Measurements from ENCODE around the gene MLLT6.

Gene MLLT6

DNA sequence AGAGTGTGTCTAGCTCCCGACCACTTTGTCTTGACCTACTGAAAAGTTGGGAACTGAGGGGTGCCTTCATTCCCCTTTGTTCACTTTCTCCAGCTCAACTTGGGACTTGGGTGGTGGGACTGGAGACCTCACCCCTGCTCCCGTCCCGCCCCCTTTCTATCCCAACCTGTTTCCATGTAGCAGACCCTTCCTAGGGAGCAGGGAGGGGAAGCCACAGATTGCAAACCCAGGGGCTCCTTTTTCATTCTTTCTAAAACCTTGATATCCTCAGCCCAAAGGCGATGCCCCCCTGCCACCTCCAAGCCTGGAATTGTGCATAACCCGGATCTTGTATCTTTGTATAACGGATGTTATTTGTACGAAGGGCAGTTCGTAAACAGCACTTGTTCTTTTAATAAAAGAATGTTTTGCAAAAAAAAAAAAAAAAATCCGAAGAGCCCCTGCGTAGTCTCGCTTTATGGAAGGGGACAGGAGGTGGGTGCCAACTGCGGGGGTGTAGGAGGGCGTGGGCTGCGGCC, 24.4 kb downstream of the MLLT6 start:
- no peak for FAIRE-seq

DNA sequence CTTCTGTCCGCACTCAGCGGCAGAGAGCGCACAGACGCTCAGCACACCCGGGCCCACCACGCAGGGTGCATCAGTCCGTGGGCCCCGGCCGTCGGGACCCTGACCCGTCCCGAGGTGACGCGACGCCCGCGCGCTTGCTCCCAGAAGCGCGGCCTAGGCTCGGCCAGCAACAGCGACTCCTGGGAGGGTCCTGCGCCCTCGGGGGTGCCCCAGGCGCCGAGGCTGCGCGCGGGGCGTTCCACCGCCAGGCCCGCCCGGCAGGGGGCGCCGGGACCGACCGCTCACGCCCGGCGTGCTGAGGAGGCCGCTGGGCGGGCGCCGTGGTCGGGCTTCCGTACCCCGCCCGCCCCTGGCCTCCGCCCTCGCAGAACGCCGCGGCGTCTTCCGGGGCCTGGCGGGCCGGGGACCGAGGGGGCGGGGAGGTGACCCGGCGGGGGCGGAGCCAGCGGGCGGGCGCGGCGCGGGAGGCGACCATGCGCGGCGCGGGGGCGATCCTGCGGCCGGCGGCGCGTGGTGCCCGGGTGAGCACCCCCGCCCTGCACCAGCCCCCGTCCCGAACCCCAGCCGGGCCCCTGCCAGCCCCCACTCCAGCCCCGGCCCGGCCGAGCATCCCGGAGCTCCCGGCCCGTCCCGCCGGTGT, 24.9 kb downstream of the MLLT6 start, which contains the start of gene CISD3:
CISD3 (plus strand) TSS at position 456 of the 640 bp plus-strand sequence; CDS start at position 474, 18 bp downstream.
- no peak for FAIRE-seq

DNA sequence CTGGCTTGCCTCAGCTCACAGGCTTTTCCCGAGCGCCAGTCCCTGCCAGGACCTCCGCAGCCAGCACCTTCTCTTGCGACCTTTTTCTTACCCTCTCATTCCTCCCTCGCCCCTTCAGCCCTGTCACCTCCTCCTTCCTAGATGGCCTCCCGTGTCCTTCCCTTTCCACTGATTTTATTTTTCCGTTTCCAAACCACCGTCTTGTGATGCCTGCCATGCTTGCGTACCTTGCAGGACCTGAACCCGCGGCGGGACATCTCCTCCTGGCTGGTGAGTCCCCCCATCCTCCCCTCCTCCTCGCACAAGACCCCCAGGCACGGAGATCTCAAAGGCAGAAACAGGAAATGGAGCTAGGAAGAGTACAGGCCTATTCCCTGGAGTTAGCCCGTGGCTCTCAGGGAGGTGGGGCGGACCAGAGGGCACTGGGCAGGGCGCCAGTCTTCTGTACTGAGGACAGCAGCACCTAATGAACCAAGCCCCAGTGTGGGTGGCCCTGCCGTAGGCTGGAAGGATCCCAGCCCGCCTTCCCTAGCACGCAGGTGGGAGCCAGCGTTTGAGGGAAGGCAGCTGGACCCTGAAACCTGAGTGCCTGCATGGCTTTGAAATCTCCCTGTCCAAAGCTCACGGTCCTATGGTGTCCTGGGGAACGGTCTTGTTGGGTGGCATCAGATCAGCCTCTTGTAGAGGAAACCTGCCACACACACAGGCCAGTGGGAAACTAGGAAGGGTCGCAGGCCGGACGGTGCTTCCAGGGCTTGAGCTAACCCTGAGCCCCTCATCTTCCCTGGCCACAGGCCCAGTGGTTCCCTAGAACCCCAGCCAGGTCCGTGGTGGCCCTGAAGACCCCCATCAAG, 25.7 kb downstream of the MLLT6 start:
- no peak for FAIRE-seq

DNA sequence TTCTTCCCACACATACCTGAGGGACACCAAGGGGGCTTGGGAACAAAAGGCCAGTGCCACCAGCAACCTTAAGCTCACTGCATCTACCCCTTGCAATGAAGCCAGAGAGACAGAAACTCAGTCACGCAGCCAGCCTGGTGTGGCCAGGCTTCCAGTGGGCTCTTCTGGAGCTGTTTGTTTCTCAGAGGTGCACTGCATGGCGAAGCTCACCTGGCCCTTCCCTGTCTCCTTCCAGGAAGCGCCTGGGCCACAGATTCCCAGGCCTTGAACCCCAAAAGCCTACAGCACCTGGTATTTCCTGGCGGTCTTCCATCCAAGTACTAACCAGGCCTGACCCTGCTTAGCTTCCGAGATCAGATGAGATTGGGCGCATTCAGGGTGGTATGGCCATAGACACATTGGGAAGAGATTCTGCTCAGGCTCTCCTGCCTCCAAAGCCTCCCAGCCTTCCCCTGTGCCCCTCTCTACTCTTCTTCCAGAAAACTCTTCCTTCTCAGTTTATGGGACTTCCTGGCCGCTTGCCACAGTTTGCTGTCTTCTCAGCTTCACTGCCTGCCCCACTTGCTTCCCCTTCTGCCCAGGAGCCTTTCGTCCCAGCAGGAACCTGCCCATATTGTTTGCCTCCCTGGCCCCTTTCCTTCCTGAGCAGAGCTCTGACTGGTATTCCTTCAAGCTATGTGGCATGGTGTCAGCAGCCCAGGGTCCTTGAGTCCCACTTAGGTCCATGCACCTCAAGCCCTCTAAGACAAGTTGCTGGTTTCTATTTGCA, 26.6 kb downstream of the MLLT6 start:
- FAIRE-seq: no peak

DNA sequence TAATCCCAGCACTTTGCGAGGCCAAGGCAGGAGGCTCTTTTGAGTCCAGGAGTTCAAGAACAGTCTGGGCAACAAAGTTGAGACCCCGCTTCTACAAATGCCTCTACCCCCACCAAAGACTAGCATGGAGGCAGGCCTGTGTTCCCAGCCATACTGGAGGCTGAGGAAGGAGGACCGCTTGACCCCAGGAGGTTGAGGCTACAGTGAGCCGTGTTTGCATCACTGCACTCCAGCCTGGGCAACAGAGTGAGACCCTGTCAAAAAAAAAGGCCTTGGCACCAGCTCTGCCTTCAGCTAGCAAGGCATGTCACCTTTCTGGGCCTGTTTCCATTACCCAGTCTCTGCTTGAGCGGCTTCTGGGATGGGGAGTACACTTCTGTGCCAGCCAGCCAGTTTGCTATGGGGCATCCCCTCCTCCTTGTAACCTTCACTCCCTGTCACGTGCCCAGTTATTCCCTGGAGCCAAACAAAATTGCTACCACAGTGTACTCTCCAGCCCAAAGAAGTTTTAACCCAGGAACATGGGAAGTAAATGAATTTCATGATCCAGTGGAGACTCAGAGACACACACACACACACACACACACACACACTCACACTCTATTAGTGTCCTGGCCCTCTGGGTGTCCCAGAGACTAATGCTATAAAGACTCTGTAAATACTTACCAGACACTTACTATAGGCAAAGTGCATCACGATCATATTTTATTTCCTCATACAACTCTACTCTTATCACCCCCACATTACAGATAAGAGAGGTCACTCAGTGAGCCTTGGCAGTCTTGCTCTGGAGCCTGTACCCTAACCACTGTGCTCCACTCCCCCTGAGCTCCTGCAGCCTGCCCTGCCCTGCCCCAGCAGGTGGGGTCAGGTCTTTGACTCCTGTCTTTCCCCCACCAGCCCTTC, 27.6 kb downstream of the MLLT6 start:
- no peak for FAIRE-seq

DNA sequence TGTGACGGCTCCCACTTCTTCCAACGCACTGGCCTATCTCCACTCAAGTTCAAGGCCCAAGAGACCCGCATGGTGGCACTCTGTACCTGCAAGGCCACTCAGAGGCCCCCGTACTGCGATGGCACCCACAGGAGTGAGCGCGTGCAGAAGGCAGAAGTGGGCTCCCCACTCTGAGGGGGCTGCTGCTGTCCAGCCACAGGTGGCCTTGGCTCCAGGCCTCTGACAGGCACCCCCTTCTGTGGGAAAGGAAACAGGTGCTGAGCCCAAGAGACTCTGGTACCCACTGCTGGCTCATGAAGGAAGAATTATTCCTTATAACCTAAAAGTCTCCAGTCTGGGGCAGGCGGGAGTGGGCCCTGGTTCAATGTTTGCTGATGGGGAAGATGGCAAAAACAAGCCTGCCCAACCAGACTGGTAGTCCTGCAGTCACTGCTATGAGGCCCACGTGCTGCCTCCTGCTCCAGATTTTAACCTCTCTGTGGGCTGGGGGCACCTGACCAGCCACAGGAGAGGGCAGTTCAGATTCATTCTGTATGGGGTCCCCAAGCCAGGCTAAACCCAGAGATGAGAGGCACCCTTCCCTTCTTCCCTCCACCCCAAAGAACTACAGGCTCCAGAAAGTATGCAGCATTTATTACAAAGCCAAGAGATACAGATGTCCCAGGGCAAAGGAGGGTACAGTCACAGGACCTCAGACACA, 28.4 kb downstream of the MLLT6 start:
- no peak for FAIRE-seq

DNA sequence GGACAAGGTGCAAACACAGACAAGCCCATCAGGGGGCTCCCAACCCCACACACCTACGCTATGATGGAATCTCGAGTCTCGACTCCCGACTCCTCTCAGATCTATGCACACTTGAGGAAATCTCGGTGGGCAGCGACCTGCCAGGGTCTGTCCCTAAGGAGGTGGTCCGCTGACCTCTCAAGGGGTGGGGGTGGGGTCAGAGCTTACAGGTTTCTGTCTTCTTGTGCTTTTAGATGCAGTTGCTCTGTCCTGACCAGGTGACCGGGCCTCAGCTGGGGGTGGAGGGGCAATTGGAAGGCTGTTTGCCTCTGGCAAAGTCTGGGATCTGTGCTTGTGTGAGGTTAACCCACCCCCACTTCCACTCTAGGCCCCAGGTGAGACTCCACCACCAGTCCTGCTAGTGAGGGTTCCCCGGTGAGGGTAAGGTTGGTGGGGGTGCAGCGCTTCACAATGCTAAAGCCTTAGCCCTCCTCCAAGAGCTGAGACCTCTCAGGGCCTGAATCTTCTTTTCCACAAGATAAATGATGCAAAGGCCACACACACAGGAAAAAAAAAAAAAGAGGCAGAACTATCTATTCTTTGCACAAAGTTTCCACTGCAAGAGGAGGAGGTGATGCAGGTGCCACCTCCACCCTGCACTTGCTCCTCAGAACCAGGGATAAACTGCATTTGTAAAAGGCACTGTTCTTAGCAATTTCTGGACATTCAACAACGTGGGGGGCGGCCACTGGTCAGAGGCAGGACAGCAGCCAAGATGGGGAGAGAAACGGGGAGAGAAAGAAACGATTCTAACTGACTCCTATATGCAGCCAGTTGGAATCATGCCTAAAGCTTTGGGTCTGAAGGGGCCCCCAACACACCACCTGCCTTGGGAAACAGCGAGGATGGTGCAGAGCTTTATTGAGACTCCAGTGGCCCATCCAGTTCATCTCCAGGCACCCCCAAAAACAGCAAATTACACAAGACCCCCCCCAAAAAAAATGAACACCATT, 29.2 kb downstream of the MLLT6 start:
- no peak for FAIRE-seq

DNA sequence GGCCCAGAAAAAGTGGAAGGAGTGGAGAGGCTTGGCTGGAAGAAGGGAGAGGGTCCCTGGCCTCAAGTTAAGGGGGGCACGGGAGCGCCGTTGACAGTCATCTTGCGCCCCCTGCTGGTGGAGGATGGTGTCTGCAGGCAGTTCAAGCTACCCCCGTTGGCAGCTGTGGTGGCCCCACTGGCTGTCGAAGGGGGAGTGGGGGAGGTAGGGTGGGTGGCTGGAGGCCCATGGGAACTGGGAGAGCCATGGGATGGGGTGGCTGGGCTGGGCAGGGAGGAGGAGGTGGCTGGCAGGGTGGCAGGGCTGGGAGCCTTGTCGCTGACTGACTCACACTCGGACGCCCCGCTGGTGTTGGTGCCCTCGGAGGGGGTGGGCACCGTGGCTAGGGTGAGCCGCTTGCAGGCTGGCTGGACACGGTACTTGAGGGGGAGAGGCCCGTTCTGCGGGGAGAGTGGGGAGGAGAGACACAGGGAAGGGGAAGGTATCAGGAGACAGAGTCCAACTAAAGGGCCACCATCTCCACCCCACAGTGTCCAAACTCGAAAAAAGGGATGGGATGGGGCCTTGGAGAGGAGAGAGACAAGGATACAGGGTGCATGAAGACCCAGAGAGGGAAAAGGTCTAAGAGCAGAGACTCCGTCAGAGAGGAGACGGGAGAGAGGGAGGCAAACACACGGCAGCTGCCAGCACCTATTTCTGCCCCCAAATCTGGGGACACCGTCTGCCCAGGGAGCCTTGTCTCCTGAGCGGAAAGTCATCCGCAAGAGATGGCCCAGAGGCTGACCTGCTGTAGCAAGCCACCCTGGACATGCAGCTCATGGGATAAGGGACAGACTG, 30.3 kb downstream of the MLLT6 start:
- no peak for FAIRE-seq

DNA sequence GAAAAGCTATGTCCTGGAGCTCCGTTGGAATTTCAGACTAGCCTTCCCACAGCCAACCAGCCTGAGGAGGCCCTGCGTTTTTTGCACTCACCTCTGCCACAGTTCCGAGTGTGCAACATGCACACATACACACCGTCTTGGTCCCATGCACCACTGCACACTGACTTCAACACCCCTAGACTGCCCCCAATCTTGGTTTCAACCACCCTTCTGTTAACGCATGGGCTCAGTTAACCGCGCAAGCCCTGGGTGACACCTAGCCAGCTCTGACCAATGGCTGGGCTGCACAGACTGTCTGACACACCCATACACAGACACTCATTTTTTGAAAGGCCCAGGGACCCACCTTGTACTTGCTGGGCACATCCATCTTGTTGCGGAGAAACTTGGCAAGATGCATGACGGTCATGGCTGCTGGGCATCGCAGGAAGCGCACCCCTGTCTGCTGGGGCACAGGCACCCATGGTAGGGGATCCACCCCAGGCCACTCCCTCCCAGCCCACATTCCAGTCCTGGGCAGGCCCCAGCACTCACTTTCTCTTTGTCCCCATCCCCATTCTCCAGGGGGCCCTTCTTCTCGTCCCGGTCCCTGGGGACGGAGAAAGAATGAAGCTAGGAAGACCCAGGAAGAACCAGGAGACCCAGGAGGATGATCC, 33.1 kb downstream of the MLLT6 start:
- FAIRE-seq: no peak

DNA sequence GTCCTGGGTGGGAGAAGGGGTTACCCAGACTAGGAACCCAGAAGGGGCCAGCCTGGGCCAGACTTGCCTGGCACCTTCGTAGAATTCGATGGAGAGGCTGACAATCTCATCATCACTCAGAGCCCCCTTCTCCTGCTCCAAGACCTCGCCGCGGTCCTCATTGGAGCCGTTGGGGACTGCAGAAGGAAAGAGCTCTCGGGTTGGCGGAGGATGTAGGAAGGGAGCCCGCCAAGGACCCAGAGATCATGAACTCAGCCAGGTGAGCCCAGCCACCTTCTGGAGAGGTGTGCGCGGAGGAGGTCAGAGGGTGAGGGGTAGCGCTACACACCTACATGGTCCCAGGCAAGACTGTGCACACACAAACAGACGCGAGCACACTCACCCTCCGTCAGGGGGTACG, 33.6 kb downstream of the MLLT6 start:
- FAIRE-seq: no peak

DNA sequence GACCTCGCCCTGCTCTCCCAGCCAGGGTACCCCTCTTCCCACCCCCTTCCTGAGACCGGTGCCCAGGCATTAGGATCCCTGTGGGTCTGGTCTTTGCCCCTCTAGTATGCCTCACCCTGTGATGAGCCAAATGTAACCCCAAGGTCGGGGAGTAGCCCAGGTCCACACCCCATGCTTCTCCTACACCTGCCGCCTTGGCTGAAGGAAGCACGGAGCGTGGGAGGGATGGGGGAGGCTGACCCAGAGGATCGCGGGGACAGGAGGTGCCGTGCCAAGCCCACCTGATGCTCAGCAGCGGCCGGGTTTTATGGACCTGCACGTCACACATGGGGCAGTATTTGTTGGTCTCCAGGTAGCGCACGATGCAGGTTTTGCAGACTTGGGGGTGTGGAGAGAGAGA, 34.2 kb downstream of the MLLT6 start:
- FAIRE-seq: no peak

DNA sequence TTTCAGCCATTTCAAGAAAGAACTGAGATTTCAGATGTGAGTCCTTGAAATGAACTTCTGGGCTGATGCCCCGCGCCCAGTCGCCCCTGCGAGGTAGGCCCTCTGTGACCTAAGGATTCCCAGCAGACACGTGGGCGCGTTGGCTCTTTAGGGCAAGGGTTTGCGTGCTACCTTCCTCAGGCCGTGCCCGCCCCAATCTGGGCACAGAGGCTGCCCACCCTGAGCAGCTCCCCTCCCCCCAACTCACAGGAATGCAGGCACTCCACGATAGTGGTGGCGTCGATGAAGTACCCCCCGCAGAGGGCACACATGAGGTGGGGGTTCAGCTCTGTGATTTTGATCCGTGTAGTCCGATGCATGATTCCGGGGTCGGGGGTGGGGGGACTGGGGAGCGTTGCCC, 35.0 kb downstream of the MLLT6 start:
- FAIRE-seq: no peak

DNA sequence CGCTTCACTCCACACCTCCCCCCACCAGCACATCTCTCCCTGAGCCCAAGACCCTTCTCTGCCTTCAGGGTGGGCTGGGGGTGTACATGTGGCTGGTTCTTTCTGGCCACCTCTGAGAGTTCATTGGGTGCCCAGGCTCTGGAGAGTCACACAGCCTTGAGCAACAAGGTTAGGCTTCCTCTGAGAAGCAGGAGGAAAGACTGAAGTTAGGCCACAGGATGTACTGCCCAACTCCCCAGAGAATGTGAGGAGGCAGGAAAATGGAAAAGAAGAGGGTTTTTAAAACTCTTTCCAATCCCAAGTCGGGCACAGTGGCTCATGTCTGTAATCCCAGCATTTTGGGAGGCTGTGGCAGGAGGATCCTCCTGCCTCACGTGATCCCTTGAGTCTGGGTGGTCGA, 35.7 kb downstream of the MLLT6 start:
- FAIRE-seq: no peak

DNA sequence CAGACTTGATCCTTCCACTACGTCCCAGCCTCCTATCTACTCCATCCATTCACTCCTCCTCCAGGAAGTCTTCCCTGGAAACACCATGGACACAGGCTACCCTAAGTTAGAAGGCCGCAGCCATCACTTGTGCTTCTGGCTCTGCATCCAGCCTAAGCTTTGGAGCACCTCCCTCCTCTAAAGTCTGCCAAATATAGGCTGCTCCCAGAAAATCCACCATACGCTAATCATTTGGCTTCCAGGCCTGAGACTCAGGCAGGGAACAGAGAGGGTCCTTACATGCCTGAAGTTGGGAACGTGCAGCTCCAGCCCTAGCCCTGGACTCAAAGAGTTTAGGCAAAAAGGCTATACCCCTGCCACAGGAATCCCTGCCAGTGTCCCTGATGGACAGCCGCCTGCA, 36.4 kb downstream of the MLLT6 start:
- FAIRE-seq: no peak

DNA sequence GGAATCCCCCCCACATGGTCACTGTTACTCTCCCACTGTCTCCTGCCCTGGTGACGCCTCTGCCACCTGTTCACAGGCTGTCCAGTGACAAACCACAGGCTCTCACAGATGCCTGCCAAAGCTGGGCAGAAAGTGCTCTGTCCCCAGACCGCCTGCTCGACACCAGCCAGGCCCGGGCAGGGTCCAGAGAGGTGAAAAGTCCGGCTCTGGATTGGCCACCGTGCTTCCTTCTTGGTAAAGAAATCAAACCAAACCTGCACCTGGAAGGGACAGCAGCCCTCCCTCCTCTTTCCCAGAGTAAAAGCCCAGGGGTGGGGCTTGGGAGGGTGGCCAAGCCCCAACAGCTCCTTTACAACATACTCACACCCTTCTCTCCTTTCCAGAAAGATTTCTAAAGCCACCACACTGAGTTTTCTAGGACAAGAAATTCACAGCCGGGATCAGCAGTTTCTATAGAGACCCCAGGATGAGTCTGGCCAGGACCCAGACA, 36.9 kb downstream of the MLLT6 start:
- FAIRE-seq: no peak

DNA sequence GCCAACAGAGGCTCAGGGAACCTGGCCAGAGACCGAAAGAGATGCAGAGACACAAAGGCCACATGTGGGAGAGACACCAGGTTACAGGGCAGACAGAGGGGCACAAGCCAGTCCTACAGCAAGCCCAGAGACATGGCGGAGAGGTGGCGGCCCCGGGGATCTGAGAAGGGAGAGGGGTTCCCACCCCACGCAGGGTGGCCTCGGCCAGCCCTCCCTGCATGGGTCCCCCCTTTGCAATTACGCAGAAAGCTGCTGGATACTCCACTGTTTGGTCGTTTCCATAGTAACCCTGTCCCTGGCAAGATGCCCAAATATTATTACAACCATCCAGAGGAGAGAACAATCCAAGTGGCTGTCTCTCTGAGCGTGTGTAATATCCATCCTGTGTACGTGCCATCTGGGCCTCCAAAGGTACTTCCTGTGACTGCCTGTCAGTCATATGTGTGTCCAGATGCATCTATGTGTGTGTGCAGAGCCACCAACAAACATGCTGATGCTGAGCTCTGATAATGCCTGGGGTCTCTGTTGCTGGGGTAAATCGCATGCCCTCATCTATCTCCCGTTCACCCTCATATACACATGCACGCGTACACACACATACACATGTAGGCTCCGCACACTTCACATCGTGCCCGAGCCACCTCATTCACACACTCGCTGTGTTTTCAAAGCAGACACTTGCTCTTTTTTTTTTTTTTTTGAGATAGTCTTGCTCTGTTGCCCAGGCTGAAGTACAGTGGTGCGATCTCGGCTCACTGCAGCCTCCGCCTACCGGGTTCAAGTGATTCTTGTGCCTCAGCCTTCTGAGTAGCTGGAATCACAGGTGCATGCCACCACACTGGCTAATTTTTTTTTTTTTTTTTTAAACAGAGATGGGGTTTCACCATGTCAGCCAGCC, 37.6 kb downstream of the MLLT6 start:
- no peak for FAIRE-seq

DNA sequence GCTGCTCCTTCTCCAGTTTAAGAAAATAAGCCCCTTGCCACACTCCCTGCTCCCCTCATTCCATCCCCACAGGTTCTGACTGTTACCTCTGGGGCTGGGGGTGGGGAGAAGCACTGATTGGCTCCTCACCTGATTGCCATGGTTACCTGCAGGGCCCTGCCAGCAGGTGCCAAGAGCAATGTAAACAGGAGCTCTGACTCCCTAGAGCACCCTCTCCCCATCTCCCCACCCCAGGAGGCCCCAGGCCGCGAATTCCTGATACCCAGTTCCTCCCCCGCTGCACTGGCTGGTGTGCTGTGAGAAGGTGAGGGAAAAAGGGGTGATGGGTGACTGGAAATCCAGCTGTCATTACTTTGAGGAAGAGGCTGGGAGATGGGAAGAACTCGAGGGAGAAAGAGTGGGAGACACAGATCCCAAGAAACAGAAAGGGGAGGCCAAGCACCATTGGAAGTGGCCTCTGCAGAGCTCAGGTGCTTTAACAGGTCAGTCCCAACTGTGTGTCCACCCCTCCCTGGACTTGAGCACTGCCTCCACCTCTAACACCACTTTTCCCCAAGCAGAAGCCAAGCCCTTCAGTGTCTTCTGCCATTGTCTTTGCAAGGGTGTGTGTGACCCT, 38.6 kb downstream of the MLLT6 start:
- no peak for FAIRE-seq

Data from TTC549 (cell line).